Anterior cingulate cortex (tissue), 58 donors: ENCODE measurements around the gene STARD8.

Experiments used
- DNase-seq, 58 donors: peaks; one replicate each; lab custom pipeline; 2025; lab: John Stamatoyannopoulos, UW

The STARD8 gene

GRCh38 chrX:68710870-68711576, 63.6 kb downstream of the STARD8 start:
- DNase-seq, result peak in 2 of 58 donors; percentile 5 to 6

GRCh38 chrX:68711845-68712244, 64.4 kb downstream of the STARD8 start:
- DNase-seq, result no peak

- no peak for DNase-seq
Measured at GRCh38 chrX:68714856-68715255, 67.4 kb downstream of the STARD8 start.

- no peak for DNase-seq
Measured at GRCh38 chrX:68717196-68717595, 69.7 kb downstream of the STARD8 start.

- DNase-seq, result no peak
Measured at GRCh38 chrX:68717663-68718442, 70.4 kb downstream of the STARD8 start.

GRCh38 chrX:68718443-68718820, 71.0 kb downstream of the STARD8 start:
- no peak for DNase-seq

GRCh38 chrX:68719181-68719903, 71.9 kb downstream of the STARD8 start:
- DNase-seq, result no peak

GRCh38 chrX:68719904-68720614, 72.6 kb downstream of the STARD8 start:
- no peak for DNase-seq

GRCh38 chrX:68720851-68721250, 73.4 kb downstream of the STARD8 start:
- DNase-seq, result no peak

- DNase-seq, result no peak
Measured at GRCh38 chrX:68721546-68721945, 74.1 kb downstream of the STARD8 start.

GRCh38 chrX:68721991-68722860, 74.8 kb downstream of the STARD8 start:
- no peak for DNase-seq

GRCh38 chrX:68723491-68724155, 76.2 kb downstream of the STARD8 start:
- DNase-seq, result no peak

GRCh38 chrX:68724531-68725020, 77.1 kb downstream of the STARD8 start:
- no peak for DNase-seq

- no peak for DNase-seq
Measured at GRCh38 chrX:68725756-68726365, 78.4 kb downstream of the STARD8 start.

GRCh38 chrX:68726366-68726765, 78.9 kb downstream of the STARD8 start:
- no peak for DNase-seq

GRCh38 chrX:68727696-68728095, 80.2 kb downstream of the STARD8 start:
- no peak for DNase-seq

- no peak for DNase-seq
Measured at GRCh38 chrX:68728186-68728585, 80.7 kb downstream of the STARD8 start.

- no peak for DNase-seq
Measured at GRCh38 chrX:68731254-68731653, 83.8 kb downstream of the STARD8 start.
